ENCODE data around the gene SELENOK. TPM values are rescaled to one million over a fixed set of nuclear protein-coding genes. Genes with fewer than 3 reads are reported as not detected.
A peak's percentile ranks its signal among the peaks of the same experiment; 100 is the strongest.

Gene SELENOK
- total RNA-seq, 4 donors from 2014 or later: 41.1 to 67.3 (median 46.7) TPM

DNA sequence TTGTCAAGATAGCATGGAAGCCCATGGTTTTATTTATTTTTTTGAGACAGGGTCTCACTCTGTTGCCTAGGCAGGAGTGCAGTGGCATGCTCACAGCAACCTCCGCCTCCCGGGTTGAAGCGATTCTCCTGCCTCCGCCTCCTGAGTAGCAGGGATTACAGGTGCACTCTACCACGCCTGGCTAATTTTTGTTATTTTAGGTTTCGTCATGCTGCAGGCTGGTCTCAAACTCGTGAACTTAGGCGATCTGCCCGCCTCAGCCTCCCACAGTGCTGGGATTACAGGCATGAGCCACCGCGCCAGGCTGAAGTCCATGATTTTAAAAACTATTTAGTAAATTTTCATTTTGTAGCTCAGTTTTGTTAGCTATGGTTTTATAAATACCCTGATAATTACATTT lies 7.0 kb downstream of the SELENOK start:
- no peak for ATAC-seq (ENCODE audit: low FRiP score)
- DNase-seq (ENCODE audit: low spot score): no peak
- no peak for TF ChIP-seq CTCF (IDR thresholded peaks at IDR 0.05)

DNA sequence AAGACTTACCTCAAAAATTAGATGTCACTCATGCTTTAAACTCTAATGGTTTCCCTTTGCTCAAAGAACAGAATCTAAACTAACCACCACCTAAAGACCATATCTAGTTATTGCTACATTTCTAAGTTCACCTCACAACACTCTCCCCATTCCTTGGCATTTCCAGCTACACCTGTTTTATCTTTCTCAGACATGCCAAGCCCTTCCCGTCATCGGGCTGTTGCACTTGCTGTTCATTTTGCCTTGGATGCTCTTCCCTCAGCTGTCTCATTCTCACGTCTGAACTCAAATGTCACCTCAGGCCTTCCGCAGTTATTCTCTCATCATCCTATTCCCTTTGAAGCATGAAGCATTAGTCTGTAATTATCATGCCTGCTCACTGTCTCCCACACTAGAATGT lies 8.7 kb downstream of the SELENOK start:
- DNase-seq (ENCODE audit: low spot score) (no peak), ATAC-seq (ENCODE audit: low FRiP score) (no peak)
- no peak for TF ChIP-seq CTCF (IDR thresholded peaks at IDR 0.05)

GRCh38 chr3:53881691-53882593 lies 9.7 kb downstream of the SELENOK start, which contains the start of gene ACTR8:
TSS of gene ACTR8 (minus strand) at chr3:53882152. CDS start at chr3:53882101, 51 bp downstream.
- ATAC-seq (ENCODE audit: low FRiP score): peak; percentile 96
- TF ChIP-seq CTCF (IDR thresholded peaks at IDR 0.05): no peak
- DNase-seq (ENCODE audit: low spot score): peak; percentile 48

GRCh38 chr3:53880396-53881345 lies 11.0 kb downstream of the SELENOK start:
- TF ChIP-seq CTCF (IDR thresholded peaks at IDR 0.05): no peak
- DNase-seq (ENCODE audit: low spot score) (no peak), ATAC-seq (ENCODE audit: low FRiP score) (no peak)

- TF ChIP-seq CTCF (IDR thresholded peaks at IDR 0.05): no peak
- no peak for DNase-seq (ENCODE audit: low spot score)
- ATAC-seq (ENCODE audit: low FRiP score): no peak
These were observed 25.7 kb downstream of the SELENOK start for GRCh38 chr3:53865732-53866499.

GRCh38 chr3:53863145-53863544 lies 28.5 kb downstream of the SELENOK start:
- no peak for ATAC-seq (ENCODE audit: low FRiP score)
- no peak for TF ChIP-seq CTCF (IDR thresholded peaks at IDR 0.05)
- DNase-seq (ENCODE audit: low spot score): no peak
